T-helper 2 cell treated with Interferon-gamma antibody and Interleukin-4, amounts not matched to agents 100 ng/mL and 5 ng/mL, for 36 hours (primary cell): ENCODE data around the gene DAG1. TPM values are rescaled to one million over a fixed set of nuclear protein-coding genes. Genes with fewer than 3 reads are reported as not detected.

Source experiments
- intact Hi-C: fragments of 100-400 bp; cut with micrococcal nuclease; formaldehyde crosslinking; loops from one replicate; pipeline ENCODE4 v1.15.1; 2023
- total RNA-seq: library from RNA; stranded (reverse); gene quantifications from 2 replicates; pipeline ENCODE4 v1.2.3, GENCODE V29; 2022

The DAG1 gene
- total RNA-seq, result 19.5 and 19.6 TPM in 2 replicates

GRCh38 chr3:49469936-49470713 lies at the start of gene DAG1:
DAG1 (plus strand) TSS chr3:49470267; CDS start chr3:49510535, 40,268 bp downstream.
- intact Hi-C loops, result loop anchor here (1.0 to 5.0 kb wide), 8 partner anchors 41 to 822 kb away; partner anchors contain the start of genes APEH, IFRD2, IP6K2 and NICN1

- intact Hi-C loops, result no loop called here
Measured at GRCh38 chr3:49421890-49422378, 48.1 kb upstream of the DAG1 start.

GRCh38 chr3:49422379-49423248 lies 47.5 kb upstream of the DAG1 start, which contains the start of gene AMT:
AMT (minus strand) TSS chr3:49422473; CDS start chr3:49422450, 23 bp downstream.
- intact Hi-C loops, result no loop called here

- intact Hi-C loops, result no loop called here
Measured at GRCh38 chr3:49424816-49425215, 45.3 kb upstream of the DAG1 start.

GRCh38 chr3:49427586-49427985 lies 42.5 kb upstream of the DAG1 start:
- intact Hi-C loops, result no loop called here

GRCh38 chr3:49428752-49429080 lies 41.4 kb upstream of the DAG1 start:
- intact Hi-C loops, result loop anchor here (1.0 kb wide), 3 partner anchors 16 to 88 kb away; partner anchors contain the start of genes DAG1, TCTA and USP4

GRCh38 chr3:49434731-49435130 lies 35.3 kb upstream of the DAG1 start:
- intact Hi-C loops, result no loop called here

- intact Hi-C loops, result loop anchor here (10.0 kb wide), 1 partner anchor 351 kb away; the partner anchor contains the start of gene QRICH1
Measured at GRCh38 chr3:49445391-49445790, 24.7 kb upstream of the DAG1 start.

GRCh38 chr3:49453621-49454020 lies 16.4 kb upstream of the DAG1 start:
- intact Hi-C loops, result no loop called here

- intact Hi-C loops, result no loop called here
Measured at GRCh38 chr3:49454458-49454857, 15.6 kb upstream of the DAG1 start.

GRCh38 chr3:49454898-49455681 lies 15.0 kb upstream of the DAG1 start:
- intact Hi-C loops, result no loop called here

- intact Hi-C loops, result no loop called here
Measured at GRCh38 chr3:49456466-49456865, 13.6 kb upstream of the DAG1 start.

GRCh38 chr3:49460188-49460890 lies 9.7 kb upstream of the DAG1 start:
- intact Hi-C loops, result no loop called here

- intact Hi-C loops, result no loop called here
Measured at GRCh38 chr3:49460956-49461355, 9.1 kb upstream of the DAG1 start.

- intact Hi-C loops, result no loop called here
Measured at GRCh38 chr3:49461443-49462171, 8.5 kb upstream of the DAG1 start.

GRCh38 chr3:49462222-49462621 lies 7.8 kb upstream of the DAG1 start:
- intact Hi-C loops, result no loop called here

- intact Hi-C loops, result no loop called here
Measured at GRCh38 chr3:49465270-49466034, 4.6 kb upstream of the DAG1 start.

- intact Hi-C loops, result no loop called here
Measured at GRCh38 chr3:49466085-49466484, 4.0 kb upstream of the DAG1 start.
